Mucosa of stomach (tissue), 1 donor: Measurements from ENCODE around the gene ADARB2.

ENCODE experiments used
- H3K27me3 ChIP-seq: one replicate; pipeline ENCODE4 v1.7.0; 2013; ENCODE audit warnings: mild to moderate bottlenecking, low read length; ENCODE audit not compliant: control insufficient read depth, insufficient read depth
- H3K36me3 ChIP-seq: one replicate; pipeline ENCODE4 v1.7.0; 2013; ENCODE audit warnings: low read length; ENCODE audit not compliant: control insufficient read depth, insufficient read depth
- H3K4me1 ChIP-seq: one replicate; pipeline ENCODE4 v1.7.0; 2013; ENCODE audit warnings: mild to moderate bottlenecking, low read length; ENCODE audit not compliant: control insufficient read depth, insufficient read depth
- H3K4me3 ChIP-seq: one replicate; pipeline ENCODE4 v1.7.0; 2013; ENCODE audit warnings: low read length
- H3K9ac ChIP-seq: one replicate; pipeline ENCODE4 v1.7.0; 2013; ENCODE audit warnings: mild to moderate bottlenecking, low read length, moderate library complexity
- H3K9me3 ChIP-seq: one replicate; pipeline ENCODE4 v1.7.0; 2013; ENCODE audit warnings: mild to moderate bottlenecking, low read length, moderate library complexity; ENCODE audit not compliant: control insufficient read depth
- donor health status: Pancreatic carcinoma.

Gene ADARB2

DNA sequence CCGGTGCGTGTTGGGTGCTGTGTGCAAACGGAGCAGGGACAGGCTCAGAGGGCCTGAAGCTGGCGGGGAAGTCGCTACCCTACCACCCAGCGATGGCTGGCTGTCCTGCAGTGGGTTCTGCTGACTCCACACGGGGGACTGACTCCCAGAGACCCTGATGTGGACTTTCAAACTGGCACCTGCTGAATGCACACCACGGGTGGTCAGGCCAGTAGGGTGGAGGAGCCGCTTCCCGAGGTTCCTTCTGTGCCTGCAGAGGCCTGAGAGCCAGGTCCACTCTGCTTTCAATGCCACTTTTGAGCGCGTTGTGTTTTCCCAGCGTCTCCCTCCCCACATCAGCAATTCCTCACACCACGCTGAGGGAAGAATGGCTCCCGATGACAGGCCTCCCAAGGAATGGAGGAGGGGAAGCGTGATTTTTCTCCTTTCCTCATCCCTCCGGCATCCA is 135.3 kb downstream of the ADARB2 start:
- H3K9ac ChIP-seq, result no peak overlapping the region
- H3K9me3 ChIP-seq, result no peaks in the 10 kb centered on the region
- H3K4me1 ChIP-seq, result no peaks in the 10 kb centered on the region
- H3K4me3 ChIP-seq, result no peak overlapping the region
- no peaks in the 10 kb centered on the region for H3K36me3 ChIP-seq
- H3K27me3 ChIP-seq, result peaks cover 5% of the 10 kb centered on the region

DNA sequence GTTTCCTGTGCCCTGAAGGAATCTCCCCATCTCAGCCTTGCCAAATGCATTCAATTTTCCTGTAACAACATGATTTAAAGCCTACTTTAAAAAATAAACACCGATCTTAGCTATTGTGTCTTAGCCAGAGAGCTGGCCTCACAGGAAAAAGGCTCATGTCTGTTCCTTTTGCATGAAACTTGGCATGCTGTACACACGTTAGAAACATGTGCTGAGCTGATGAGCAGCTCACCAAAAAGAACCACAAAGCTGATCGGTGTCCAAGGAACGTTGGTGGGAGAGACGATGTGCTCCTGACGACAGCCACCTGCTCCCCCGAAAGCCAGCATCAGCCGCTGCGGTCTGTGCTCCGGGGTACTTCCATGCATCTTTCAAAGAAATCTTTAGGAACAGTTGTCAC is 135.9 kb downstream of the ADARB2 start:
- H3K36me3 ChIP-seq, result no peaks in the 10 kb centered on the region
- no peak overlapping the region for H3K4me3 ChIP-seq
- H3K27me3 ChIP-seq, result peaks cover 5% of the 10 kb centered on the region
- H3K9me3 ChIP-seq, result no peaks in the 10 kb centered on the region
- H3K4me1 ChIP-seq, result no peaks in the 10 kb centered on the region
- H3K9ac ChIP-seq, result no peak overlapping the region

DNA sequence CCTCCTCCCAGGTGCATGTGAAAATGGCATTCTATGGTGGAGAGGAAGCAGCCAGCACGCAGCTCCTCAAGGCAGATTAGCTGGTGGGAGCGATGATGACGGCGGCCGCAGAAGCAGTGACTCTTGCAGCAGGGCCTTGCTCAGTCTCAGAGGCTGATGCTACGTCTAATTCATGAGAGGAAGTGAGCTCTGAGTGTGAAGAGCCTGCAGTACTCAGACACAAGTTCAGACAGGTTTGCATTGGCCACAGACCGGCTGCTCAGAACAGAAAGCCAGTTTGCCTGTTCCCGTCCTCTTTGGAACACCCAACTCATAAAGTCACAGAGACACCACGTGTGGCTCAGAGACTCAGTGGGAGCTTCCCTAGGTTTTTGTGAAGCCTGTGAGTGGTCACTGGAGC is 136.5 kb downstream of the ADARB2 start:
- Histone ChIP-seq H3K4me3 (no peak overlapping the region), H3K4me1 (no peaks in the 10 kb centered on the region), H3K36me3 (no peaks in the 10 kb centered on the region), H3K9ac (no peak overlapping the region), H3K27me3 (peaks cover 5% of the 10 kb centered on the region), H3K9me3 (no peaks in the 10 kb centered on the region)

DNA sequence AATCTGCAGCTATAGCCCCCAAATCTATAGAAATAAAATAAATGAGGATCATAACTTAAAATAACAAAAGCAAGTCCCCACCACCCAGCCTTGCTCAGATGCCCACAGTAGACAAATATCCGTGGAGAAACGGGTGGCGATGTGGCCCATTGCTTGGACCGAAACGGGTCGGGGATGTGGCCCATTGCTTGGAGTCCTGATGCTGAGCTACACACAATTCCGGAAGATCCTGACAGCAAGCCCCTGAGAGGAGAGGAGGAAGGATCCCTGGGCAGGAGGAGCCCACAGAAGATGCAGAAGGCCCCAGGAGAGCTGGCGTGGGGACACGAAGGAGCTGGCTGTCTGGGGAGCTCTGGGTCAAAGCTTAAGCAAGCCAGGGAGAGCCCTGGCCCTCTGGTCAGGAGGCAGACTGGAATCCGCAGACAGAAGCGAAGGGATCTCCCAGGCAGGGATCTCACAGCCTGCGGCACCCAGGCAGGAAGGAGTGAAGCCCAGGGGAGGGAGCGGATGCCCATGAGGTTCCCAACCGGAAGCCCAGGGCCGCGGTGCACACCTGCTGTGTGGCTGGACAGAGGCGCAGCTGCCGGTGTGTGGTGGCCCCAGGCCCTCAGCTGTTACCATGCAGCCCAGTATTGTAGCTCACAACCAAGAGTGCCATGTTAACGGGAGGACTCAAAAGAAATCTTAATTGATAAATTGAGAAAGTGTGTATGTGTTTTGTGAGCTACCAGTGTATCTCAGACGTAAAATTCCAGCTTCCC is 138.8 kb downstream of the ADARB2 start:
- Histone ChIP-seq H3K36me3 (no peaks in the 10 kb centered on the region), H3K9ac (no peak overlapping the region), H3K27me3 (peaks cover 5% of the 10 kb centered on the region), H3K9me3 (no peaks in the 10 kb centered on the region), H3K4me3 (no peak overlapping the region), H3K4me1 (no peaks in the 10 kb centered on the region)

DNA sequence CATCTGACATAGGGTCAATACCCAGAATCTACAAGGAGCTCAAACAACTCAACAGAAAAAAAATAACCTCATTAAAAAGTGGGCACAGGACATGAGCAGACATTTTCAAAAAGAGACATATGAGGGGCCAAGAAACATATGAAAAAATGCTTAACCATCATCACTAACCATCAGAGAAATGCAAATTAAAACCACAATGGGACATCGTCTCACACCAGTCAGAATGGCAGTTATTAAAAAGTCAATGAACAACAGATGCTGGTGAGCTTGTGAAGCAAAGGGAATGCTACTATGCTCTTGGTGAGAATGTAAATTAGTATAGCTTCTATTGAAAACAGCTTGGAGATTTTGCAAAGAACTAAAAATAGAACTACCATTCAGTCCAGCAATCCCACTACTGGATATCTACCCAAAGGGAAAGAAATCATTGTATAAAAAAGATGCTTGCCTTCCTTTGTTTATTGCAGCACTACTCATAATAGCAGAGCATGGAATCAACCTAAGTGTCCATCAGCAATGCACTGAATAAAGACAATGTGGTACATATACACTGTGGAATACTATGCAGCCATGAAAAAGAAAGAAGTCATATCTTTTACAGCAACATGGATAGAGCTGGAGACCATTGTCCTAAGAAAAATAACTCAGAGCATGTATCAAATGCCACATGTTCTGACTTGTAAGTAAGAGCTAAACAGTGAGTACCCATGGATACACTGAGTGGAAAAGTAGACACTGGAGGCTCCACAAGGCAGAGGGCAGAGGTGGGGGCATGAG is 139.8 kb downstream of the ADARB2 start:
- H3K27me3 ChIP-seq, result peaks cover 5% of the 10 kb centered on the region
- no peaks in the 10 kb centered on the region for H3K4me1 ChIP-seq
- H3K36me3 ChIP-seq, result no peaks in the 10 kb centered on the region
- no peak overlapping the region for H3K4me3 ChIP-seq
- H3K9ac ChIP-seq, result no peak overlapping the region
- no peaks in the 10 kb centered on the region for H3K9me3 ChIP-seq

DNA sequence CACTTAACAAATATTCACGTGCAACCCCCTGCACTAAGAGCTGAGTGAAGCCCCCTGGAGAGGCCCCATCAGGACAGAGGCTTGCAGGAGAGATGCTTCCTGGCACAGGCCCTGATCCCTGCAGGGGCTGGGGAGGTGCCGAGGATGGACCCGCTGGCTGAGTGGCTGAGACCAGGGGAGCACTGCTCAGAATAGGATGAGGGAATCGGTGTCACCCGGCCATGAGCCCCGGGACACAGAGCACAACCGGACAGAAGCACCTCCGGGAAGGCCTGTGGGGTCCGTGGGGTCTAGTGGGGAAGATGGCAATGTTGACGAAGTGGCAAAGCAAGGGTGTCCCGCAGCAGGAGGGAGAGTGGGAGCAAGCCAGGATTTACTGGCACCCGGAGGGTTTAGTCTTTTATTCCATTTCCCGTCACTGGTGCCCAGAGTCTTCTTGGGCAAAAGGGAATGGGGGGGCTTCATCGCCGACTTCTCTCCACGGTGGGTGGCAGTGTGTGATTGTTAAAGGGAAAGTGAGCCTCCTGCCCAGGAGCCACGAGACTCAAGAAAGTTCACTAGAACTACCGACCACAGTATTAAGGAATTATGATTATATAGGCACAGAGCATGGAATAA is 140.7 kb downstream of the ADARB2 start:
- H3K4me3 ChIP-seq, result no peak overlapping the region
- no peaks in the 10 kb centered on the region for H3K4me1 ChIP-seq
- no peaks in the 10 kb centered on the region for H3K9me3 ChIP-seq
- no peaks in the 10 kb centered on the region for H3K36me3 ChIP-seq
- H3K9ac ChIP-seq, result no peak overlapping the region
- H3K27me3 ChIP-seq, result peaks cover 5% of the 10 kb centered on the region

DNA sequence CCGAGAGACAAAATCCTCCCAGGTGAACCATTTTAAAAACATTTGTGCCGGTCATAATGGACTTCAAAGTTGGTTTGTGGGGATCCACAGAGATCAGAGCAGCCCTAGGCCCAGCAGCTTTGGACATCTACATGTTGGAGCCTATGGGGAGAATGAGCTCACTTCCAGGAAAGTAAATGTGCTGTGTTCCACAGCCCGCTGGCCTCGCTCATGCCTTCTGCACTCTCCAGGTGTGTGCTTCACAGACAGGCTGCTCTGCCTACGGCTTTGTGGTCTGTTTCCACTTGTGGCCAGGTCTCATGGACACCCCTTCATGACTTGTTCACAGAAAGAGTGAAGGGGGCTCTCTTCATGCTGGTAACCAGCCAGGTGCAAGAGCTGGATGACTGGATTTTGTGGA is 141.6 kb downstream of the ADARB2 start:
- no peaks in the 10 kb centered on the region for H3K4me1 ChIP-seq
- H3K4me3 ChIP-seq, result no peak overlapping the region
- no peaks in the 10 kb centered on the region for H3K27me3 ChIP-seq
- H3K36me3 ChIP-seq, result no peaks in the 10 kb centered on the region
- no peak overlapping the region for H3K9ac ChIP-seq
- no peaks in the 10 kb centered on the region for H3K9me3 ChIP-seq

DNA sequence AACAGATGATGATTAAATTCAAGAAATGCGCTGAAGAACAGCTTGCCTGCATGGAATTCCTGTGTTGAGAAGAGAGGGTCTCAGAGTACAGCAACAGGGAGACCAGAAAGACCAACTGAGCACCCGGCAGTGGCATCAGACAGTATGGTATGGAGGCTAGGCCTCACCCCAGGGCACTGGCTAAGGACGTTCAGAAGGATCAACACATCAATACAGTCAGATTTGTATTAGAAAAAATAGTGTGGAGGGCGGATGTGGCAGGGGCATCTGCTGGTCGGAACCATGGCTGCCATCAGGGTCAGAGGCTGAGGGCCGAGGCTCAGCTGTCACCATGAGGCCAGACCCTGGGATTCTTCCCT is 142.1 kb downstream of the ADARB2 start:
- Histone ChIP-seq H3K4me1 (no peaks in the 10 kb centered on the region), H3K27me3 (no peaks in the 10 kb centered on the region), H3K4me3 (no peak overlapping the region), H3K9ac (no peak overlapping the region), H3K36me3 (no peaks in the 10 kb centered on the region), H3K9me3 (no peaks in the 10 kb centered on the region)

DNA sequence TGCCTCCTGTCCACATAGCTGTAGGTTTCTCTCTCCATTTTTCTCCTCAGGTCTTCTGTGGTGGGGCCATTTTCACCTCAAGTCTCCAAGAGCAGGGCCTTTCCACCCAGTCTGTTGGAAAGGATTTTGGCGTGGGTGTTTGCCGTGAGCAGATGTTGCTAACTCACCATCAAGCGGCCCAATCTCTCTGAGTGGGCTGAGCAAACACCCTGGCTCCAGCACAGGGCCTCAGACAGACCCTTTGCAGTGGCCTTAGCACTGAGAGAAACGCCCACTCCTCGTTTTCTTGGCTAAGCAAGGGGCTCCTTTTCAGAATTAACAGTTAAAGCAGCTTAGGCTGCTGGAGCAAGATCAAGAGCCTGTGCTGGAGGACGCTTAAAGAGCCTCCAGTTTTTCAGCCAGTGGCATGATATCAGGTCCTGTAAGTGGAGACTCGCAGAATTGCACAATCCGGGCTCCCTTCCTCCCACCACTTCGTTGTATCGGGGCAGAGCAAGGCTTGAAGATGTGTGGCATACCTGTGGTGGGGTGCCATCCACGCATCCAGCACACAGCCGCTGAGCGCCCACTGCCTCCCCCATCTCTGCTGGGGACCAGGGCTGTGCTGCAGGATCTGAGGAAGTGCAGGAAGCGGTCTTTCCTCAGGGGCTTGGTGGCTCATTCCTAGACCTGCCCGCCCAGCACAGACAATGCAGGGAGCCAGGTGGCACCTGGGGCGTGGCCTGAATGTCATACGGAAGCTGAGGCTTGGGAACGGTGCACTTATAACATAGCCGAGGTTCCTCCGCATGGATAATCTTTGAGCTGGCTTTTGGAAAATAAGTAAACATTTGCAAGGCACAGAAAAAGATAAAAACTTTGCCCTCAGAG is 142.7 kb downstream of the ADARB2 start:
- Histone ChIP-seq H3K4me3 (no peak overlapping the region), H3K4me1 (no peaks in the 10 kb centered on the region), H3K36me3 (no peaks in the 10 kb centered on the region), H3K9me3 (no peaks in the 10 kb centered on the region), H3K27me3 (no peaks in the 10 kb centered on the region), H3K9ac (no peak overlapping the region)

DNA sequence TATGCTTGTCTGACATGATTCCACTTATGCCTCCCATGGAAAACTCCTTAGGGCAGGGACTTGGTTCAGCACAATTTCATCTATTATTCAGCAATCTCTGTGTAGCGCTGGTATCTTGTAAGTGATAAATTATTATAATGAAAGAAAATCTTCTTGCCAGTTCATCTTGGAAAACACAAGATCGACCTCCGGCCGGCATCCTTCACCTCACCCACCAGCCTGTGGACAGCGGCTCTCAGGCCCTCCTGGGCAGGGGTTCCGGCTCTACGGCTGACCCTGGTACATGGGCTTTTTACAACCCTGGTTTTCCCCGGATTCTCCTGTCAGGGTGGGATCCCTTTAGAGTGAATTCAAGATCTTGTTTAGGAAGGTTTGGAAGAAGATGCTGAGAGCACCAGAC is 145.6 kb downstream of the ADARB2 start:
- H3K9me3 ChIP-seq, result no peaks in the 10 kb centered on the region
- no peaks in the 10 kb centered on the region for H3K36me3 ChIP-seq
- no peaks in the 10 kb centered on the region for H3K4me1 ChIP-seq
- H3K4me3 ChIP-seq, result no peak overlapping the region
- no peak overlapping the region for H3K9ac ChIP-seq
- no peaks in the 10 kb centered on the region for H3K27me3 ChIP-seq

DNA sequence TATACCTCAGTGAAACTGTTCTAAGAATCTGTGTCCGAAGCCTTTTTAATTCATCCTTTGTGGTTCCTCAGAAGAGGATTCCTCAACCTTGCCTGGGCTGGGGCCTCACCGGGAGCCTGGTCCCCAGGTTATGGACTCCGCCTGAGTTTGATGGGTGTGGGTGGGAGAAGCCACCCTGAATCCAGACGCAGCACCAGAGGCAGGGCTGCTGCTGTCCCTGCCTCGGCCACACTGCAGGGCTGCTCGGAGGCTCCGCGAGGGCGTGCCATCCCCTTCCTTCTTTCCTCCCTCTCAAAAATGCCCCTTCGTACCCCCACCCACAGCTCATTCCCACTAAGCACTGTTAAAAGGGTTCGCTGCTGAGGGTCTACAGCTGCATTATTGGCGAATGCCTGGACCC is 146.3 kb downstream of the ADARB2 start:
- H3K36me3 ChIP-seq, result no peaks in the 10 kb centered on the region
- H3K9ac ChIP-seq, result no peak overlapping the region
- H3K4me1 ChIP-seq, result no peaks in the 10 kb centered on the region
- H3K27me3 ChIP-seq, result no peaks in the 10 kb centered on the region
- no peaks in the 10 kb centered on the region for H3K9me3 ChIP-seq
- no peak overlapping the region for H3K4me3 ChIP-seq
